Upper lobe of left lung (tissue), 6 donors: ENCODE measurements around the gene DPCD. TPM values are rescaled to one million over a fixed set of nuclear protein-coding genes. Genes with fewer than 3 reads are reported as not detected.

Source experiments
- ATAC-seq, 2 donors: fragments of 200-7000 bp; cut with Tn5 transposase; one replicate each; pipeline ENCODE4 v1.9.1; 2022; ENCODE audit warnings: mild to moderate bottlenecking in 2 of 2, moderate library complexity in 2 of 2; ENCODE audit not compliant: low FRiP score in 2 of 2
- DNase-seq, 2 donors: peaks; one replicate each; pipeline ENCODE4 v3.0.0-alpha.2; 2019 to 2020
- H3K27ac ChIP-seq, 4 donors: fragments of 200-600 bp; sonication (generic); one replicate each; pipeline ENCODE4 v1.5.1; 2016 to 2019
- H3K27me3 ChIP-seq, 4 donors: fragments of 200-600 bp; sonication (generic); one replicate each; pipeline ENCODE4 v1.5.1; 2017 to 2019
- H3K36me3 ChIP-seq, 4 donors: fragments of 200-600 bp; sonication (generic); one replicate each; pipeline ENCODE4 v1.5.1; 2016 to 2019
- H3K4me1 ChIP-seq, 4 donors: fragments of 200-600 bp; sonication (generic); one replicate each; pipeline ENCODE4 v1.5.1; 2018 to 2019
- H3K4me3 ChIP-seq, 4 donors: fragments of 200-600 bp; sonication (generic); one replicate each; pipeline ENCODE4 v1.5.1; 2017 to 2019; ENCODE audit warnings: mild to moderate bottlenecking in 2 of 4, moderate library complexity in 1 of 4
- H3K9me3 ChIP-seq, 4 donors: fragments of 200-600 bp; sonication (generic); one replicate each; pipeline ENCODE4 v1.5.1; 2018 to 2019
- CTCF ChIP-seq, 6 experiments: fragments of 450-650 bp in 4 of 6; fragments of 200-600 bp in 2 of 6; sonication (generic) in 2 of 6; IDR thresholded peaks; one replicate each; pipeline ENCODE4 v1.5.1; 2016 to 2019; ENCODE audit warnings: antibody characterized with exemption in 6 of 6
- EP300 ChIP-seq, 4 donors: sonication (generic); formaldehyde crosslinking; IDR thresholded peaks; one replicate each; pipeline ENCODE4 v1.5.1; 2017; ENCODE audit warnings: antibody characterized with exemption in 4 of 4, control low read depth in 2 of 4
- POLR2A ChIP-seq, 4 donors: fragments of 450-650 bp; IDR thresholded peaks; one replicate each; pipeline ENCODE4 v1.5.1; 2016 to 2017; ENCODE audit warnings: antibody characterized with exemption in 4 of 4, mild to moderate bottlenecking in 2 of 4
- POLR2AphosphoS5 ChIP-seq, 2 donors: sonication (generic); formaldehyde crosslinking; IDR thresholded peaks; one replicate each; pipeline ENCODE4 v1.5.1; 2017; ENCODE audit warnings: antibody characterized with exemption in 2 of 2
- WGBS, 2 donors: methylation state at CpG; one replicate each; pipeline ENCODE4 v1.1.5; 2017 to 2018; 5-methylcytosine and 5-hydroxymethylcytosine counted together
- total RNA-seq, 6 donors: library from RNA; depleted of rRNA in 4 of 6; stranded (reverse); fragments of >200 nt in 4 of 6; gene quantifications; one replicate each; pipeline versions ENCODE4 v1.1.0 to v1.2.1, GENCODE V29; 2016 to 2021
- donor health status: DM: no; HTN: no; CAD: no; lungs with moderate emphysema.
- donor health status: DM: no; HTN: yes; CAD: no; lungs with severe emphysema.

DPCD gene
- total RNA-seq, 6 donors from 2014 or later: 3.7 to 36.2 (median 15.1) TPM

GRCh38 chr10:101617824-101618568 is 29.9 kb downstream of the DPCD start:
- H3K27ac ChIP-seq: no peak overlapping the region
- H3K4me3 ChIP-seq: no peak overlapping the region
- no peak for ATAC-seq
- 89 to 91% methylated on average over 4 of the region's 4 CpGs for WGBS, 2 donors
- H3K36me3 ChIP-seq: peaks cover 7 to 54% (median 29%) of the 10 kb centered on the region in 4 donors
- H3K9me3 ChIP-seq: no peaks in the 10 kb centered on the region
- TF ChIP-seq EP300 (IDR thresholded peaks at IDR 0.05) (no peak), POLR2A (IDR thresholded peaks at IDR 0.05) (no peak), POLR2AphosphoS5 (IDR thresholded peaks at IDR 0.05) (no peak), CTCF (IDR thresholded peaks at IDR 0.05) (no peak)
- no peaks in the 10 kb centered on the region for H3K4me1 ChIP-seq
- no peak for DNase-seq
- H3K27me3 ChIP-seq: no peaks in the 10 kb centered on the region

GRCh38 chr10:101618871-101619270 is 30.8 kb downstream of the DPCD start:
- Histone ChIP-seq H3K9me3 (no peaks in the 10 kb centered on the region), H3K4me3 (no peak overlapping the region), H3K36me3 (peaks cover 7 to 60% (median 28%) of the 10 kb centered on the region in 4 donors), H3K27ac (no peak overlapping the region), H3K27me3 (no peaks in the 10 kb centered on the region), H3K4me1 (no peaks in the 10 kb centered on the region)
- no peak for DNase-seq
- whole genome bisulfite sequencing, 2 donors: 92 to 100% methylated on average over 2 of the region's 2 CpGs
- no peak for ATAC-seq
- TF ChIP-seq EP300 (IDR thresholded peaks at IDR 0.05) (no peak), CTCF (IDR thresholded peaks at IDR 0.05) (no peak), POLR2AphosphoS5 (IDR thresholded peaks at IDR 0.05) (no peak), POLR2A (IDR thresholded peaks at IDR 0.05) (no peak)

- no peak for ATAC-seq
- no peak for TF ChIP-seq CTCF (IDR thresholded peaks at IDR 0.05)
- no peak for TF ChIP-seq POLR2A (IDR thresholded peaks at IDR 0.05)
- TF ChIP-seq EP300 (IDR thresholded peaks at IDR 0.05): no peak
- no peak for TF ChIP-seq POLR2AphosphoS5 (IDR thresholded peaks at IDR 0.05)
- H3K27me3 ChIP-seq: no peaks in the 10 kb centered on the region
- 95 to 100% methylated on average over 5 to 6 of the region's 6 CpGs for WGBS, 2 donors
- H3K9me3 ChIP-seq: no peaks in the 10 kb centered on the region
- peaks cover 7 to 67% (median 32%) of the 10 kb centered on the region in 4 donors for H3K36me3 ChIP-seq
- no peak for DNase-seq
- no peak overlapping the region for H3K27ac ChIP-seq
- H3K4me3 ChIP-seq: no peak overlapping the region
- H3K4me1 ChIP-seq: no peaks in the 10 kb centered on the region
Measured at GRCh38 chr10:101619983-101620382, 31.9 kb downstream of the DPCD start.

DNA sequence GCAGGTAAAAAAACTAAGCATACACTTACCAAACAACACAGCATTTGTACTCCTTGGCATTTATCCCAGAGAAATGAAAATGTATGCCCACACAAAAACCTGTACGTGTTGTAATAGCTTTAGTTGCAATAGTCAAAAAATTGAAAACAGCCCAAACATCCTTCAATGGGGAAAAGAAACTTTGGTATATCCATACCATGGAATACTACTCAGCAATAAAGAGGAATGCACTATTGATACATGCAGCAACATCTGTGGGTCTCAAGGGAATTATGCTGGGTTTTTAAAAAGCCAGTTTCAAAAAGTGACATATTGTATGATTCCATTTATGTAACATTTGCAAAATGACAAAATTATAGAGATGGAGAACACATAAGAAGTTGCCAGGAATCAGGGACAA is 35.4 kb downstream of the DPCD start:
- no peak for TF ChIP-seq POLR2AphosphoS5 (IDR thresholded peaks at IDR 0.05)
- no peak for TF ChIP-seq CTCF (IDR thresholded peaks at IDR 0.05)
- no peak for TF ChIP-seq EP300 (IDR thresholded peaks at IDR 0.05)
- TF ChIP-seq POLR2A (IDR thresholded peaks at IDR 0.05): no peak
- DNase-seq (no peak), ATAC-seq (no peak)
- no peak overlapping the region for H3K27ac ChIP-seq
- H3K27me3 ChIP-seq: no peaks in the 10 kb centered on the region
- peaks cover 7 to 56% (median 25%) of the 10 kb centered on the region in 4 donors for H3K36me3 ChIP-seq
- no peaks in the 10 kb centered on the region for H3K4me1 ChIP-seq
- no peaks in the 10 kb centered on the region for H3K9me3 ChIP-seq
- H3K4me3 ChIP-seq: no peak overlapping the region
- WGBS, 2 donors: 77 to 100% methylated on average over 1 of the region's 1 CpG
